ENCODE data around the gene PCDH9. TPM values are rescaled to one million over a fixed set of nuclear protein-coding genes. Genes with fewer than 3 reads are reported as not detected.
"Not testable (repeated sequence)": the region's sequence is repeated elsewhere in the genome, so short reads cannot be mapped to it uniquely, and the experiment has no call there.

Gene PCDH9
- polyA plus RNA-seq, 1 donor = 1.8 TPM

DNA sequence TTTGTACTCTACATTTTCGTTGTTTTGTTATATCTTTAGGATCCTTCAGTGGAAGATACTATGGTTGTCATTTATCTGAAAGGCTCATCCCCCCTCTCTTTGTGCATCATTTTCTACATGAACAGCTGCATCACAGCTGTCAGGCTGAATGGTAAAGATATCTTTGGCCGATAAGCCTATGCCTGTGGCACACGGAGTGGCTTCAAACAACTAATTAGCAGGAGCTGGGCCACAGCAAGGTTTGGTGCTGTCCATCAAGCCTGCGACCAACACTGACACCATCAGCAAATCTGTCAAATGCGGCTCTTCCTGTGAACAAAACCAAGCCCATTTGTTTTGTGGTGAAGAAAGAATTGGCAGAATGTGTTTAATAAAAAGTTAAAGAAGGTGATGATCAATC is 334.4 kb downstream of the PCDH9 start:
- 100% methylated on average over 1 of the region's 5 CpGs for WGBS (ENCODE audit: insufficient coverage, low lambda C conversion rate)
- DNase-seq = no peak
- Histone ChIP-seq H3K36me3 (ENCODE audit: control insufficient read depth, insufficient read depth, low read length) (no peaks in the 10 kb centered on the region), H3K4me1 (ENCODE audit: control insufficient read depth, insufficient read depth, low read length) (no peaks in the 10 kb centered on the region), H3K9me3 (ENCODE audit: control insufficient read depth, low read depth, low read length) (no peaks in the 10 kb centered on the region), H3K4me3 (ENCODE audit: low read length) (no peak overlapping the region), H3K27me3 (ENCODE audit: control insufficient read depth, insufficient read depth, low read length) (no peaks in the 10 kb centered on the region), H3K27ac (ENCODE audit: low read length) (no peak overlapping the region)

DNA sequence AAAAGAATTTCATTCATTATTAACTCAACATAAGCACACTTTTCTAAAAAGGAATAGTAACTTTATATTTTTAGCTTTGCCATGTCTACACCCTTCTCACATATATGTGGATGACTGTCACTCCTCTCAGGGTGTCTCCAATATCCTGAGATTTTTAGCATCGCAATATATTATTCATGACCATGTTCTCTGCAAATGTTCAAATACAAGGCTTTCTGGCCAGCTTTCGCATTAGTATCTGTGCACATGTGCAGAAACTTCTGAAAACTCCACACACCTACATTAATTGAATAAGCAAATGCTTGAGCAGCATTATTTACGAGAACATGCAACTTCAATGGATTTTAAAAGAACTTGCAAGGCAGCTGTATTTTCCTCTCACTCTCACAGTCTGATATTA is 334.8 kb downstream of the PCDH9 start:
- no peaks in the 10 kb centered on the region for H3K36me3 ChIP-seq (ENCODE audit: control insufficient read depth, insufficient read depth, low read length)
- no peak overlapping the region for H3K27ac ChIP-seq (ENCODE audit: low read length)
- H3K9me3 ChIP-seq (ENCODE audit: control insufficient read depth, low read depth, low read length) = no peaks in the 10 kb centered on the region
- no peak for DNase-seq
- no peak overlapping the region for H3K4me3 ChIP-seq (ENCODE audit: low read length)
- H3K4me1 ChIP-seq (ENCODE audit: control insufficient read depth, insufficient read depth, low read length) = no peaks in the 10 kb centered on the region
- no peaks in the 10 kb centered on the region for H3K27me3 ChIP-seq (ENCODE audit: control insufficient read depth, insufficient read depth, low read length)
- 95% methylated on average over 3 of the region's 3 CpGs for WGBS (ENCODE audit: insufficient coverage, low lambda C conversion rate)

DNA sequence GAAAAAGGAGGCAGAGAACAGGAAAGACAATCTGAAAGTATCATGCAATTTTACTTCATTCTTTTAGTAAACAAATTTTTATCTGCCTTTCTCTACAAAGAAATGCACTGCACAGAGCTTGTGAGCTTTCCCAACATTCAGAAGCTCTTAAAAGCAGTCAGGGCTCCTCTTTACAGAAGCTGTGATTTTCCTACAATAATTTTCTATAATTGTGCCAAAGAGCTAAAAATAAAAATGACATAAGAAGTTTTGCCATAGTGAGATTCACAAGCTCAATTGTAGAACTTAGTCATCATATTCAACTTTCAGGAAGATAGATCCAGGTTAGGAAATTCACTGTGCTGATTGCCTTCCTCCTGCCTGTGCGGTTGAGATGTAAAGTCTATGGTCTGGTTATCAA is 341.4 kb downstream of the PCDH9 start:
- H3K9me3 ChIP-seq (ENCODE audit: control insufficient read depth, low read depth, low read length) = no peaks in the 10 kb centered on the region

DNA sequence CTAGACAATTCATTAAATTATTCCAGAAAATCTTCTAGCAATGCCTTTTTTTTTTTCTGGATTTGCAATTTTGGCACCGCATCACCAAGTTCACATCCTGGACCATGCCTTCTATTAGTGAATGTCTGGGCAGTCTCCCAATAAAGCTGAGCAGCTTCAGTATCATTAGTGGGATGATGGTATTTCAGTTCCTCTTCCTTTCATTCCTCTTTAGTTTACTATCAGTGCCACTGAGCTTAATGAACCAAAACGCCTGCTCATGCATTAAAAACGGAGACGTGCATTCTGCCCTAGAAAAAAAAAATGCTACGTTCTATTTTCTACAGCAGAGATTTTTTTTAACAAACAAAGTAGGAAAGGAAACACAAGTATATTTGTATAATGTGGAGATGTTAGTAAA is 343.0 kb downstream of the PCDH9 start:
- H3K9me3 ChIP-seq (ENCODE audit: control insufficient read depth, low read depth, low read length) = no peaks in the 10 kb centered on the region
- H3K27me3 ChIP-seq (ENCODE audit: control insufficient read depth, insufficient read depth, low read length) = no peaks in the 10 kb centered on the region
- no peaks in the 10 kb centered on the region for H3K4me1 ChIP-seq (ENCODE audit: control insufficient read depth, insufficient read depth, low read length)
- H3K4me3 ChIP-seq (ENCODE audit: low read length) = no peak overlapping the region
- no peaks in the 10 kb centered on the region for H3K36me3 ChIP-seq (ENCODE audit: control insufficient read depth, insufficient read depth, low read length)
- no peak for DNase-seq
- 75% methylated on average over 4 of the region's 5 CpGs for WGBS (ENCODE audit: insufficient coverage, low lambda C conversion rate)
- no peak overlapping the region for H3K27ac ChIP-seq (ENCODE audit: low read length)

More for the DNA sequence above, 341.4 kb downstream of the PCDH9 start:
- H3K27ac ChIP-seq (ENCODE audit: low read length) = no peak overlapping the region
- H3K4me3 ChIP-seq (ENCODE audit: low read length) = no peak overlapping the region
- H3K27me3 ChIP-seq (ENCODE audit: control insufficient read depth, insufficient read depth, low read length) = no peaks in the 10 kb centered on the region
- no peak for DNase-seq
- no peaks in the 10 kb centered on the region for H3K4me1 ChIP-seq (ENCODE audit: control insufficient read depth, insufficient read depth, low read length)
- no peaks in the 10 kb centered on the region for H3K36me3 ChIP-seq (ENCODE audit: control insufficient read depth, insufficient read depth, low read length)
- no CpG with 5 or more reads among the region's 1 CpG for WGBS (ENCODE audit: insufficient coverage, low lambda C conversion rate)

DNA sequence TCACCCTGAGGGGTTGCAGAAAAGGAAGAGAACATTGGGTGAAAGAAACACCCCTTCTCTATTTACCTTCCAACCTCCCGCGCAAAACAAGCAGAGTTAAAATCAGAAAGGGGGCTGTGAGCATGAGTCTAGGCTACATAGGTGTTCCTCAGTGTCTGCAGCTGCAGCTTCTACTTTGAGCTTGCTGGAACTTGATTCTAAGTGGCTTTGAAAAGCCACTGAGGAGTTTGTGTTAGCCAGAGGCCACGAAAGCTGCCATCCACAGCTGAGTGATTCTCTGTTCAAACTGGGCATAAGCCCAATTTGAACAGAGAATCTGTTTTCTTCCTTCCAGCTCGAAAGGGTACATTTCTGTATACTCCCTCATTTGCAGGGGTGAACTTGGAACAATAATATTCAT is 343.9 kb downstream of the PCDH9 start:
- H3K27ac ChIP-seq (ENCODE audit: low read length) = no peak overlapping the region
- no peaks in the 10 kb centered on the region for H3K36me3 ChIP-seq (ENCODE audit: control insufficient read depth, insufficient read depth, low read length)
- no peak for DNase-seq
- H3K9me3 ChIP-seq (ENCODE audit: control insufficient read depth, low read depth, low read length) = no peaks in the 10 kb centered on the region
- WGBS (ENCODE audit: insufficient coverage, low lambda C conversion rate) = 78% methylated on average over 2 of the region's 4 CpGs
- no peak overlapping the region for H3K4me3 ChIP-seq (ENCODE audit: low read length)
- no peaks in the 10 kb centered on the region for H3K27me3 ChIP-seq (ENCODE audit: control insufficient read depth, insufficient read depth, low read length)
- H3K4me1 ChIP-seq (ENCODE audit: control insufficient read depth, insufficient read depth, low read length) = no peaks in the 10 kb centered on the region

DNA sequence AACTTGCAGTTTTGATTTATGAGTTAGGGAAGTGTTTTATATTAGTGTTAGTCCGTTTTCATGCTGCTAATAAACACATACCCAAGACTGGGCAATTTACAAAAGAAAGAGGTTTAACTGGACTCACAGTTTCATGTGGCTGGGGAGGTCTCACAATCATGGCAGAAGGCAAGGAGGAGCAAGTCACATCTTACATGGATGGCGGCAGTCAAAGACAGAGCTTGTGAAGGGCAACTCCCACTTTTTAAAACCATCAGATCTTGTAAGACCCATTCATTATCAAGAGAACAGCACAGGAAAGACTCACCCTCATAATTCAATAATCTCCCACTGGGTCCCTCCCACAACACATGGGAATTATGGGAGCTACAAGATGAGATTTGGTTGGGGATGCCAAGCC is 349.0 kb downstream of the PCDH9 start:
- not testable (repeated sequence) for H3K9me3 ChIP-seq (ENCODE audit: control insufficient read depth, low read depth, low read length); H3K4me3 ChIP-seq (ENCODE audit: low read length); H3K27ac ChIP-seq (ENCODE audit: low read length); DNase-seq; H3K36me3 ChIP-seq (ENCODE audit: control insufficient read depth, insufficient read depth, low read length); H3K4me1 ChIP-seq (ENCODE audit: control insufficient read depth, insufficient read depth, low read length); H3K27me3 ChIP-seq (ENCODE audit: control insufficient read depth, insufficient read depth, low read length)
- WGBS (ENCODE audit: insufficient coverage, low lambda C conversion rate) = no CpG with 5 or more reads among the region's 2 CpGs

DNA sequence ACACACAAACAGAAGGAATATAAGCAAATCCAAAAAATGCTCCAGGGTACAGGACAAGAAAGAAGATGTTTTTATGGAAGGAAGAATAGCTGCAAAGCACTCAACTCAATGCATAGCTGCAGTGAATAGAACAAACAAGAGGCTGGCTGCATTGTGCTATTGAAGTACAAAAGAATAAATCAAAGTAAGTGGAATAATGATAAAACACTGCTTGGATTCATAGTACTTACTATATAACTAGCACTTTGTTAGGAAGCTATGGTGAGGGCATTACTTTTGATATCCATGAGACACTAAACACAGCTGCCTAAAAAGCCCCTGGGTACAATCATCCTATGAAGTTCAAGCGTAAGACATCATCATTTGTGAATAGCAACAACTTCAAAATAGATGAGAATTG is 350.1 kb downstream of the PCDH9 start:
- WGBS (ENCODE audit: insufficient coverage, low lambda C conversion rate) = no CpG with 5 or more reads among the region's 1 CpG
- Histone ChIP-seq H3K4me1 (ENCODE audit: control insufficient read depth, insufficient read depth, low read length) (no peaks in the 10 kb centered on the region), H3K36me3 (ENCODE audit: control insufficient read depth, insufficient read depth, low read length) (no peaks in the 10 kb centered on the region), H3K9me3 (ENCODE audit: control insufficient read depth, low read depth, low read length) (no peaks in the 10 kb centered on the region), H3K27me3 (ENCODE audit: control insufficient read depth, insufficient read depth, low read length) (no peaks in the 10 kb centered on the region), H3K4me3 (ENCODE audit: low read length) (no peak overlapping the region), H3K27ac (ENCODE audit: low read length) (no peak overlapping the region)
- DNase-seq = no peak

DNA sequence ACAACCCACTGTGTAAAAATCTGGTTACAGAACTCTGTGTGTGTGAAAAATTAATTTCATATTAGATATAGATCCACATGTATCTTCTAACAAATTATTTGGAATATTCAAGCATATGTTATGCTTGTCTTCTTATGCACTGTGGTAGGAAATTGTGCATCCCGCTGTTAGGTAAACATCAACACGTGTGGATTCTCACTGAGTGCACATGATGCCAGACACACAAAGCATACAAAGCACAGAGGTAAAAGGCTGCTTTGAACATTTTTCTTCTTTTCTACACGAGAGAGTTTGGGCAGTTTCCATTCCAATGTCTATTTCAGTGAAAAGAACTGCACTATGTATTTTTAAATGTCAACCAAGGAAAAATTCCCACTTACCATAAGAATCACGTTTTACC is 354.9 kb downstream of the PCDH9 start:
- 53% methylated on average over 2 of the region's 4 CpGs for WGBS (ENCODE audit: insufficient coverage, low lambda C conversion rate)
- Histone ChIP-seq H3K27me3 (ENCODE audit: control insufficient read depth, insufficient read depth, low read length) (no peaks in the 10 kb centered on the region), H3K36me3 (ENCODE audit: control insufficient read depth, insufficient read depth, low read length) (no peaks in the 10 kb centered on the region), H3K4me3 (ENCODE audit: low read length) (no peak overlapping the region), H3K4me1 (ENCODE audit: control insufficient read depth, insufficient read depth, low read length) (no peaks in the 10 kb centered on the region), H3K27ac (ENCODE audit: low read length) (no peak overlapping the region), H3K9me3 (ENCODE audit: control insufficient read depth, low read depth, low read length) (no peaks in the 10 kb centered on the region)
- DNase-seq = no peak

DNA sequence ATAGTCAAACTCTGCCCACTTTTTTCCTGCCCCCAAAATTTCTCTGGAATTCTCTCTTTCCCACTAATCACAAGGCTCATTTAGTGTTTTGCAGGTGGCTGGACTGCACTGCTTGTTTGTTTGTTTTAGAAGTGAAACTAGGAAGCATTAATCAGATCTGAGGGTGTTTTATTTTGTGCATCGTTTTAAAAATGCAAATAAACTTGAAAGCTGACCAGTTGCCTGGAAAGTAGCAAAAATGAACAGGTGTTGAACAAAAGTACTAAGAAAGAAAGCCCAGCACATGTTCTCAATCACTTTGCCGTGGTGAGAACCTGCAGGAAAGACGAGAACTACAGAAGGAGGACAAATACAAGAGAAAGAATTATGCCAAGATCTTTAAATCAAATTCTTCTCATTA is 365.5 kb downstream of the PCDH9 start:
- no peak for DNase-seq
- no peak overlapping the region for H3K4me3 ChIP-seq (ENCODE audit: low read length)
- H3K27ac ChIP-seq (ENCODE audit: low read length) = no peak overlapping the region
- no peaks in the 10 kb centered on the region for H3K36me3 ChIP-seq (ENCODE audit: control insufficient read depth, insufficient read depth, low read length)
- 80% methylated on average over 1 of the region's 3 CpGs for WGBS (ENCODE audit: insufficient coverage, low lambda C conversion rate)
- H3K9me3 ChIP-seq (ENCODE audit: control insufficient read depth, low read depth, low read length) = no peaks in the 10 kb centered on the region
- H3K4me1 ChIP-seq (ENCODE audit: control insufficient read depth, insufficient read depth, low read length) = no peaks in the 10 kb centered on the region
- H3K27me3 ChIP-seq (ENCODE audit: control insufficient read depth, insufficient read depth, low read length) = no peaks in the 10 kb centered on the region

DNA sequence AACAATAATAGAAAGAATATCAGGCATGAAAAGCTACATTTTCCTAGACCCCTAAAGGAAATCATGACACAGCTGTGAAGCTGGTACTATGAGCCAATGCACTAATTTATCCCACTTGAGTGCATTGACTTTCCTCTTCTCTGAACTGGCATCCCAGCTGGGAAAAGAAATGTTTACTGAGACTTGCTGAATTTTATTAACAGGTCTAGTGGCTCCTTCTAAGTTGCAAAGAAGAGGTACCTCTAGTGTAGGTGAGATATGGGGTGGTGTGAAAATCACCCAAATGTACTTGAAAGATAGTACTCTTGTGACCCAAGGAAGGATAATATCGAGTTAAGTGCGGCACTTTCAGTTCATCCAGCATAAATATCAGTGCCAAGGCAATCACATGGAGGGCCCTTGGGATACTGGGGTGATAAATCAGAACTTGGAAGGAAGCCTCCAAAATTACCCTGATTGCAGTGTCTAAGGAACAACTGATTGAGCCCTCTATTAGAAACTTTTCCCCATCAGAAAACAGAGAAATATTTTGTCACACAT is 369.2 kb downstream of the PCDH9 start:
- no peak overlapping the region for H3K4me3 ChIP-seq (ENCODE audit: low read length)
- H3K36me3 ChIP-seq (ENCODE audit: control insufficient read depth, insufficient read depth, low read length) = no peaks in the 10 kb centered on the region
- no peak overlapping the region for H3K27ac ChIP-seq (ENCODE audit: low read length)
- no peaks in the 10 kb centered on the region for H3K27me3 ChIP-seq (ENCODE audit: control insufficient read depth, insufficient read depth, low read length)
- 90% methylated on average over 2 of the region's 2 CpGs for WGBS (ENCODE audit: insufficient coverage, low lambda C conversion rate)
- no peak for DNase-seq
- no peaks in the 10 kb centered on the region for H3K4me1 ChIP-seq (ENCODE audit: control insufficient read depth, insufficient read depth, low read length)
- H3K9me3 ChIP-seq (ENCODE audit: control insufficient read depth, low read depth, low read length) = no peaks in the 10 kb centered on the region

DNA sequence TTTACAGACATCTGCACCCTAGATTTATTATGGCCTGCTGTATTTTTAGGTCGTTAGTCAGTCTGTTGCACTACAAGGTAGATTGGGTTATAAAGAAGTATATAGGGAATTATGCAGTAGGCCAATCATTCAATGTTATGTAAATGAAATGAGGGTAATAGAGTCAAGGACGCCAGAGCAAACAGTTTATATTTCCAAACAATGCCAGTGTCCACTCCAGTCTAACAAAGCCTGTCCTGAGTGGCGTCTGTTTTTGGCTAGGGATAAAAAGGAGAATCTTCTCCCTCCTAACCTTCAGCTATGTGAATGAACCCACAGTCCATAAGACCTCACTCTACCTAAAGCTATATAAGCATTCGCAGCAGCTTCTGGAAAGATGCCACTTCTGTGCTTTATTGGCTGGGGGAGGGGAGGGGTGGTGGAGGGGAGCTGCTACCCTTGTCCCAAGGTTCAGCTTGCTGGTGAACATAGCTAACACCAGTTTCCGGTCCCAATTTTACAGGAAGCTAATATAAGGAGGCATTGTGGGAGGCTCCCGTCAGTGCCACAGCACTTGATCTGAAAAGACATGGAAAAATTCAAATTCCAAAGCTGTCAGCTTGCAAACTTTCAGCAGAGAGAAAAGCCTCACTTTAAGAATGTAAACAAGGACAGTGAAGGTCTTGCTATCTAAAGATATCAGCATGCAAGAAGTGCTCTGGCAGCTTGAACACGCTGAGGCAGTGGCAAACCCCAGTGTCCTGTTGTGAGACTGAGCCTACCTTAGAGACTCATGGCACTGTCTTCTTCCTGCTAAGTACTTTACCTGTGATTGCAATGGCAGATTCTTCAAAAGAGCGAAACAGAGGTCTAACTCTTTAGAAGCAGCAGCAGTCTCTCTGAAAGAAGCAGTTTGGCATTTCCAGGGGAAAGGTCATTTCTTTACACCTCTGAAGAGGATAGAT is 369.9 kb downstream of the PCDH9 start:
- 17% methylated on average over 1 of the region's 8 CpGs for WGBS (ENCODE audit: insufficient coverage, low lambda C conversion rate)
- H3K4me3 ChIP-seq (ENCODE audit: low read length) = no peak overlapping the region

More for the DNA sequence above, 369.9 kb downstream of the PCDH9 start:
- Histone ChIP-seq H3K9me3 (ENCODE audit: control insufficient read depth, low read depth, low read length) (no peaks in the 10 kb centered on the region), H3K4me1 (ENCODE audit: control insufficient read depth, insufficient read depth, low read length) (no peaks in the 10 kb centered on the region), H3K27me3 (ENCODE audit: control insufficient read depth, insufficient read depth, low read length) (no peaks in the 10 kb centered on the region), H3K36me3 (ENCODE audit: control insufficient read depth, insufficient read depth, low read length) (no peaks in the 10 kb centered on the region), H3K27ac (ENCODE audit: low read length) (no peak overlapping the region)
- DNase-seq = no peak
